ENCODE results near the gene ALDH4A1. TPM values are rescaled to one million over a fixed set of nuclear protein-coding genes. Genes with fewer than 3 reads are reported as not detected.

ALDH4A1 gene
- total RNA-seq, 1 donor from 2014 or later, result 11.5 TPM

GRCh38 chr1:18885311-18886002, 16.9 kb downstream of the ALDH4A1 start:
- no peaks in the 10 kb centered on the region for H3K4me1 Mint-ChIP-seq
- no peak overlapping the region for H3K27ac Mint-ChIP-seq
- no peak overlapping the region for H3K4me3 Mint-ChIP-seq
- TF ChIP-seq CTCF (IDR thresholded peaks at IDR 0.05; ENCODE audit: unreplicated experiment), result no peak
- peaks cover 3% of the 10 kb centered on the region for H3K36me3 Mint-ChIP-seq
- DNase-seq (ENCODE audit: low spot score in 2 of 2, unreplicated experiment in 2 of 2), result no peak
- H3K9me3 Mint-ChIP-seq, result no peaks in the 10 kb centered on the region
- H3K27me3 Mint-ChIP-seq (ENCODE audit: low read depth), result no peaks in the 10 kb centered on the region

- peaks cover 3% of the 10 kb centered on the region for H3K36me3 Mint-ChIP-seq
- no peaks in the 10 kb centered on the region for H3K4me1 Mint-ChIP-seq
- no peaks in the 10 kb centered on the region for H3K27me3 Mint-ChIP-seq (ENCODE audit: low read depth)
- H3K27ac Mint-ChIP-seq, result no peak overlapping the region
- no peak for TF ChIP-seq CTCF (IDR thresholded peaks at IDR 0.05; ENCODE audit: unreplicated experiment)
- DNase-seq (ENCODE audit: low spot score in 2 of 2, unreplicated experiment in 2 of 2), result no peak
- no peak overlapping the region for H3K4me3 Mint-ChIP-seq
- no peaks in the 10 kb centered on the region for H3K9me3 Mint-ChIP-seq
Measured at GRCh38 chr1:18884727-18885126, 17.6 kb downstream of the ALDH4A1 start.

GRCh38 chr1:18884419-18884717, 18.0 kb downstream of the ALDH4A1 start:
- DNase-seq (ENCODE audit: low spot score in 2 of 2, unreplicated experiment in 2 of 2), result no peak
- TF ChIP-seq CTCF (IDR thresholded peaks at IDR 0.05; ENCODE audit: unreplicated experiment), result no peak
- Mint-ChIP-seq H3K36me3 (peaks cover 3% of the 10 kb centered on the region), H3K27ac (no peak overlapping the region), H3K9me3 (no peaks in the 10 kb centered on the region), H3K4me3 (no peak overlapping the region), H3K27me3 (ENCODE audit: low read depth) (no peaks in the 10 kb centered on the region), H3K4me1 (no peaks in the 10 kb centered on the region)

GRCh38 chr1:18883636-18884418, 18.5 kb downstream of the ALDH4A1 start:
- peak; percentile 77 for TF ChIP-seq CTCF (IDR thresholded peaks at IDR 0.05; ENCODE audit: unreplicated experiment)
- Mint-ChIP-seq H3K27ac (no peak overlapping the region), H3K36me3 (peaks cover 3% of the 10 kb centered on the region), H3K27me3 (ENCODE audit: low read depth) (no peaks in the 10 kb centered on the region), H3K4me3 (no peak overlapping the region), H3K4me1 (no peaks in the 10 kb centered on the region), H3K9me3 (no peaks in the 10 kb centered on the region)
- DNase-seq (ENCODE audit: low spot score in 2 of 2, unreplicated experiment in 2 of 2), result peak; percentile 53 to 81

GRCh38 chr1:18883079-18883478, 19.3 kb downstream of the ALDH4A1 start:
- DNase-seq (ENCODE audit: low spot score in 2 of 2, unreplicated experiment in 2 of 2), result no peak
- no peaks in the 10 kb centered on the region for H3K4me1 Mint-ChIP-seq
- no peaks in the 10 kb centered on the region for H3K9me3 Mint-ChIP-seq
- no peaks in the 10 kb centered on the region for H3K27me3 Mint-ChIP-seq (ENCODE audit: low read depth)
- TF ChIP-seq CTCF (IDR thresholded peaks at IDR 0.05; ENCODE audit: unreplicated experiment), result no peak
- peaks cover 3% of the 10 kb centered on the region for H3K36me3 Mint-ChIP-seq
- H3K4me3 Mint-ChIP-seq, result no peak overlapping the region
- H3K27ac Mint-ChIP-seq, result no peak overlapping the region
